ENCODE measurements around the gene CDKN2D.

CDKN2D gene

DNA sequence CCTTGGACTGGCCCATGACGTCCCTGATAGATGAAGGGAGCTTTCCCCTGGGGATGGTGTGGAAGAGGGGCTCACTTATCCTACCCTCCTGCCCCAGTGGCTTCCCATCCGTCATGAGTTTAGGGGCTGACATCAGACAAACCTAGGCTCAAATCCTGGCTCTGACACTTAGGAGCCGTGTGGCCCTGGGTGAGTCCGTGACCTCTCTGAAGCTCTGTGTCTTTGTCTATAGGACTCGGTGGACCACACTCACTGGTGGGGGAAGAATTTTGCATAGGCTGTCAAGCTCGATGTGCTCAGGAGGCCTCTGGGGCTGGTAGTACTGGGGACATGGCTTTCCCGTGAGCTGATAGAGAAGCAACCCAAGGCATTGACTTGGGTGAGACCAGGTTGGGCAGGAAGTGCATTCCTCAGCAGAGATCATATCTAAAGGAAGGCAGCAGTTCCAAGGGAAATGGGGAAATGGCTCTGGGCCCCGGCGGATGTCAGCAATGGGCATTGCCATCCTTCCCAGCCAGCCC lies 35.7 kb upstream of the CDKN2D start:
- peak; percentile 49 for DNase-seq (ENCODE audit: extremely low read depth, insufficient read length)
- TF ChIP-seq, protein P1, sequence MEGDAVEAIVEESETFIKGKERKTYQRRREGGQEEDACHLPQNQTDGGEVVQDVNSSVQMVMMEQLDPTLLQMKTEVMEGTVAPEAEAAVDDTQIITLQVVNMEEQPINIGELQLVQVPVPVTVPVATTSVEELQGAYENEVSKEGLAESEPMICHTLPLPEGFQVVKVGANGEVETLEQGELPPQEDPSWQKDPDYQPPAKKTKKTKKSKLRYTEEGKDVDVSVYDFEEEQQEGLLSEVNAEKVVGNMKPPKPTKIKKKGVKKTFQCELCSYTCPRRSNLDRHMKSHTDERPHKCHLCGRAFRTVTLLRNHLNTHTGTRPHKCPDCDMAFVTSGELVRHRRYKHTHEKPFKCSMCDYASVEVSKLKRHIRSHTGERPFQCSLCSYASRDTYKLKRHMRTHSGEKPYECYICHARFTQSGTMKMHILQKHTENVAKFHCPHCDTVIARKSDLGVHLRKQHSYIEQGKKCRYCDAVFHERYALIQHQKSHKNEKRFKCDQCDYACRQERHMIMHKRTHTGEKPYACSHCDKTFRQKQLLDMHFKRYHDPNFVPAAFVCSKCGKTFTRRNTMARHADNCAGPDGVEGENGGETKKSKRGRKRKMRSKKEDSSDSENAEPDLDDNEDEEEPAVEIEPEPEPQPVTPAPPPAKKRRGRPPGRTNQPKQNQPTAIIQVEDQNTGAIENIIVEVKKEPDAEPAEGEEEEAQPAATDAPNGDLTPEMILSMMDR (IDR thresholded peaks at IDR 0.05; ENCODE audit: insufficient read depth, low read length, poor library complexity, severe bottlenecking), result no peak
- Histone ChIP-seq H3K4me3 (replicated peaks; ENCODE audit: low read depth, low read length) (peak overlapping the region; percentile 99), H3K27me3 (replicated peaks; ENCODE audit: control insufficient read depth, insufficient read depth, low read length) (no peaks in the 10 kb centered on the region), H3K36me3 (ENCODE audit: control insufficient read depth, insufficient read depth, low read length) (no peaks in the 10 kb centered on the region; the same call in 1 of the 2 replicates)

DNA sequence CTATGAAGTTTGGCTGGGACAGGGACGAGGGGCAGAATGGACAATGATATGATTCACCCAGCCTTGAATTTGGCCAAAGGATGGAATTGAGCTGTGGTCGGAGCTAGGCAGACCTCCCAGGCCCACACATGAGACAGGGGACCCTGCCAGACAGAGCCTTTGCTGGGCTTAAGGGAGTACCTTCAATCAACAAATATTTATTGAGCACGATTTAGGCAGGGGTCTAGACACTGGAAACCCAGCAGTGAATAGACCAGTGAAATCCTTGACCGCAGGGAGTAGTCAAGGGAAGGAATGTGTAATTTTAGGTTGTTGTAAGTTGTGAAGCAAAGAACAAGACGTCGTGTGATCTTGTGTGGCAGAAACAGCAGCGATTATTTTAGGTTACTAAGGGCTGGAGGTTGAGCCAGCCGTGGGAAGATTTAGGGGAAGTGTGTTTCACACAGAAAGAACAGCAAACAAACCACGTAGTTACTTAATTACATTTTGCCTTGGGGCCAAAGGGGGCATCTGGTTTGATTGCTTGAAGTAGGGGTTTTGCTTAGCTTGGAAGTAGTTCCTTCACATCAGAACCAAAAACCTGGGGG lies 35.2 kb upstream of the CDKN2D start:
- Histone ChIP-seq H3K36me3 (ENCODE audit: control insufficient read depth, insufficient read depth, low read length) (no peaks in the 10 kb centered on the region; the same call in 1 of the 2 replicates), H3K27me3 (replicated peaks; ENCODE audit: control insufficient read depth, insufficient read depth, low read length) (no peaks in the 10 kb centered on the region), H3K4me3 (replicated peaks; ENCODE audit: low read depth, low read length) (peak overlapping the region; percentile 99)
- DNase-seq (ENCODE audit: extremely low read depth, insufficient read length), result no peak
- TF ChIP-seq, protein P1 (IDR thresholded peaks at IDR 0.05; ENCODE audit: insufficient read depth, low read length, poor library complexity, severe bottlenecking), result no peak

DNA sequence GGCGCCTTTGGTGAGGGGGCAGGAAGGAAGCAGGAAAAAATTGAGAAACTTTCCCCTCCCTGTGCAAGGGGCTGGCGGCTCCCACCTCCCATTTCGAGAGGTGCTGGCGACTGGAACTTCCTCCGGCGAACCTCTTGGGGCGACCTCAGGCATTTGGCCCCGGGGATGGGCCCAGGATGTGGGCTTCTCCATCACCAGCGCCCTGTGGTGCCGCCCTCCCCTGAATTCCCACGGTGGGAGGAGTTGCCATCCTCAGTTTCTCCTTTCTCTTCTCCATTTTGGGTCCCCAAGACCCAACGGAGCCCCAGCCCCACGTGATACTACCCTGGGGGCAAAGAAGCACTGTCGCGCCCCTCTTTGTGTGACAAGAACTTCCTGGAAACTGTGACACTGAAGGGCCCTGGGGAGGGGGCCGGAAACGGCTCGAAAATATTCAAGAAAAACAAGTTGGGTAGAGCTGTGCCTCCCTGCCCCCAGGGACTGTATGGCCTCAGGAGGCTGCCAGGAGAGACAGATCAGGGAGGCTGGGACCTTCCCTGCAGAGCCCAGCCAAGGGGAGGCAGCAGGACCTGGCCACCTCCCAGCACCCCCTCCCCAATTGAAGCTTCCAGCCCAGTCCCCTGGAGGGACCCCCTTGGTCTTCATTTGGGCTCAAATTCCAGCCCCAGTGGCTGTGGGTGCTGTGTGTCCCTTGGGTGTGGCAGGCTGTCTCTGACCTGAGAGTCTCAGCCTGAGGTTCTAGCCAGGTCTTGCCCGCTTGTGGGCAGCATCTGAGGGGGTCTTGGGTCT lies 34.5 kb upstream of the CDKN2D start:
- peak; percentile 66 for DNase-seq (ENCODE audit: extremely low read depth, insufficient read length)
- Histone ChIP-seq H3K4me3 (replicated peaks; ENCODE audit: low read depth, low read length) (peak overlapping the region; percentile 99), H3K36me3 (ENCODE audit: control insufficient read depth, insufficient read depth, low read length) (no peaks in the 10 kb centered on the region; the same call in 1 of the 2 replicates), H3K27me3 (replicated peaks; ENCODE audit: control insufficient read depth, insufficient read depth, low read length) (no peaks in the 10 kb centered on the region)
- TF ChIP-seq, protein P1 (IDR thresholded peaks at IDR 0.05; ENCODE audit: insufficient read depth, low read length, poor library complexity, severe bottlenecking), result no peak

DNA sequence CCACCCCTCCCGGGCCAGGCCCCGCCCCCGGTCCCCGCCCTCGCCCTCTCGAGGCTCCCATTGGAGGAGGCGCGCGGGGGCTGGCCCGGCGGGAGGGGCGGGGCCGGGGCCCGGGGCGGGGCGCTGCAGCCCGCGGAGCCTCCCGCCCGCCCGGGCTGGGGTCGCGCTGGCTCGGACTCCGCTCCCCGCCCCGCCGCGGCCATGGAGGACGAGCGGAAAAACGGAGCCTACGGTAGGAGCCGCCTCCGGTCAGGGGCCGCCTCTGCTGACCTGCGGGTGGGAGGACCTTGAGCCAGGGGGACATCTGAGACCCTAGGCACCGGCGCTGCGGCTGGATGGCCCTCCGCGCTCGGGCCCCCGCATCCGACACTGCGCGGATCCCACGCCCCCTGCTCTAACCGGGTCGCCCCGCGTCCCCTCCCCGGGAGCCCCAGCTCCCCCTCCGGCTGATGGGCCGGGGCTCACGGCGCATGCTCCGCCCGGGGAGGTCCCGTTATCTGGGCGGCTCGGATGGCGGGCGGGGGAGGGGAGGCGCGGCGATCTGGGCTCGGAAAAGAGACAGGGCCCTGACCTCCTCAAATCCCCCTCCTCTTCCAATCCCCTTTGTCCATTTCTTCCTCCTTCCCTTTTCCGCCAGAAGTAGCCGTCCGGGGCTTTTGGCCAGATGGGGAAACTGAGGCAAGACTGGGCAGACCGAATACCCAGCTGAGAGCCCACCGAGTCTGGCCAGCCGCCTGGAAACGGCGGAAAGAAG lies 33.7 kb upstream of the CDKN2D start:
- TF ChIP-seq, protein P1 (IDR thresholded peaks at IDR 0.05; ENCODE audit: insufficient read depth, low read length, poor library complexity, severe bottlenecking), result no peak

DNA sequence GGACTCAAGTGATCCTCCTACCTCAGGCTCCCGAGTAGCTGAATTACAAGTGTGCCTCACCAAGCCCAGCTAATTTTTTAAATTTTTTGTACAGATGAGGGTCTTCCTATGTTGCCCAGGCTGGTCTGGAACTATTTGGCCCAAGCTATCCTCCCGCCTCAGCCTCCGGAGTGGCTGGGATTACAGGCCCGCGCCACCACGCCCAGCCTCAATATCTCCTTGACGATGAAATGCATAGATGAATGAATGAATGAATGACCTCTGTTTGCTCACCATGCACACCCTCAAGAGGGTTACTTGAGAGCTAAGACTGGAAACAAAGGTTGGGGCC lies 33.2 kb upstream of the CDKN2D start:
- Histone ChIP-seq H3K4me3 (replicated peaks; ENCODE audit: low read depth, low read length) (peak overlapping the region; percentile 35), H3K36me3 (ENCODE audit: control insufficient read depth, insufficient read depth, low read length) (no peaks in the 10 kb centered on the region; the same call in 1 of the 2 replicates), H3K27me3 (replicated peaks; ENCODE audit: control insufficient read depth, insufficient read depth, low read length) (no peaks in the 10 kb centered on the region)
- TF ChIP-seq, protein P1 (IDR thresholded peaks at IDR 0.05; ENCODE audit: insufficient read depth, low read length, poor library complexity, severe bottlenecking), result no peak
- no peak for DNase-seq (ENCODE audit: extremely low read depth, insufficient read length)

More for the DNA sequence above, 33.7 kb upstream of the CDKN2D start:
- Histone ChIP-seq H3K36me3 (ENCODE audit: control insufficient read depth, insufficient read depth, low read length) (no peaks in the 10 kb centered on the region; the same call in 1 of the 2 replicates), H3K27me3 (replicated peaks; ENCODE audit: control insufficient read depth, insufficient read depth, low read length) (no peaks in the 10 kb centered on the region), H3K4me3 (replicated peaks; ENCODE audit: low read depth, low read length) (peak overlapping the region; percentile 99)
- DNase-seq (ENCODE audit: extremely low read depth, insufficient read length), result peak; percentile 86
